Activated B cell treated with CpG ODN at 0.5 μM for 24 hours (primary cell): ENCODE results near the gene NAT14. TPM values are rescaled to one million over a fixed set of nuclear protein-coding genes. Genes with fewer than 3 reads are reported as not detected.

Experiments used
- ATAC-seq: fragments of 200-7000 bp; cut with Tn5 transposase; one replicate; pipeline ENCODE4 v1.10.0; 2021; ENCODE audit warnings: low read depth, mild to moderate bottlenecking, moderate library complexity
- CTCF ChIA-PET: fragments of 350-600 bp; sonication (Branson Sonifier 250); formaldehyde crosslinking; loops from one replicate; lab custom pipeline; 2021; ENCODE audit warnings: antibody characterized with exemption; lab: Charles Lee
- POLR2A ChIA-PET: fragments of 350-600 bp; sonication (Branson Sonifier 250); formaldehyde crosslinking; loops from one replicate; lab custom pipeline; 2021; ENCODE audit warnings: antibody characterized with exemption; lab: Charles Lee
- DNase-seq: peaks from one replicate; pipeline ENCODE4 v3.0.0; 2022
- H3K27ac Mint-ChIP-seq: one replicate; pipeline ENCODE4 v1.8.0; 2020; ENCODE audit warnings: mixed read lengths
- H3K27me3 Mint-ChIP-seq: one replicate; pipeline ENCODE4 v1.8.0; 2021; ENCODE audit warnings: mixed read lengths
- H3K36me3 Mint-ChIP-seq: one replicate; pipeline ENCODE4 v1.8.0; 2021; ENCODE audit warnings: low read depth, mixed read lengths
- H3K4me1 Mint-ChIP-seq: one replicate; pipeline ENCODE4 v1.8.0; 2021; ENCODE audit warnings: mixed read lengths
- H3K4me3 Mint-ChIP-seq: one replicate; pipeline ENCODE4 v1.8.0; 2020; ENCODE audit warnings: mild to moderate bottlenecking, mixed read lengths
- H3K9me3 Mint-ChIP-seq: one replicate; pipeline ENCODE4 v1.8.0; 2020; ENCODE audit warnings: mixed read lengths
- intact Hi-C: fragments of 100-400 bp; cut with micrococcal nuclease; formaldehyde crosslinking; loops from one replicate; pipeline ENCODE4 v1.15.1; 2024
- total RNA-seq: library from RNA; stranded (reverse); gene quantifications from 2 replicates; pipeline ENCODE4 v1.2.3, GENCODE V29; 2022
- TF ChIP-seq, protein P1 (sequence below): fragments of 200-600 bp; IDR thresholded peaks from one replicate; pipeline ENCODE4 v1.8.0; 2022; ENCODE audit warnings: antibody characterized with exemption, mild to moderate bottlenecking

NAT14 gene
- total RNA-seq, 1 donor from 2014 or later, result 13.8 TPM

- no peak for DNase-seq
- Mint-ChIP-seq H3K36me3 (peaks cover 12% of the 10 kb centered on the region), H3K4me3 (peak overlapping the region; percentile 46), H3K27ac (no peak overlapping the region), H3K9me3 (no peaks in the 10 kb centered on the region), H3K27me3 (no peaks in the 10 kb centered on the region), H3K4me1 (peaks cover 33% of the 10 kb centered on the region)
- TF ChIP-seq, protein P1, sequence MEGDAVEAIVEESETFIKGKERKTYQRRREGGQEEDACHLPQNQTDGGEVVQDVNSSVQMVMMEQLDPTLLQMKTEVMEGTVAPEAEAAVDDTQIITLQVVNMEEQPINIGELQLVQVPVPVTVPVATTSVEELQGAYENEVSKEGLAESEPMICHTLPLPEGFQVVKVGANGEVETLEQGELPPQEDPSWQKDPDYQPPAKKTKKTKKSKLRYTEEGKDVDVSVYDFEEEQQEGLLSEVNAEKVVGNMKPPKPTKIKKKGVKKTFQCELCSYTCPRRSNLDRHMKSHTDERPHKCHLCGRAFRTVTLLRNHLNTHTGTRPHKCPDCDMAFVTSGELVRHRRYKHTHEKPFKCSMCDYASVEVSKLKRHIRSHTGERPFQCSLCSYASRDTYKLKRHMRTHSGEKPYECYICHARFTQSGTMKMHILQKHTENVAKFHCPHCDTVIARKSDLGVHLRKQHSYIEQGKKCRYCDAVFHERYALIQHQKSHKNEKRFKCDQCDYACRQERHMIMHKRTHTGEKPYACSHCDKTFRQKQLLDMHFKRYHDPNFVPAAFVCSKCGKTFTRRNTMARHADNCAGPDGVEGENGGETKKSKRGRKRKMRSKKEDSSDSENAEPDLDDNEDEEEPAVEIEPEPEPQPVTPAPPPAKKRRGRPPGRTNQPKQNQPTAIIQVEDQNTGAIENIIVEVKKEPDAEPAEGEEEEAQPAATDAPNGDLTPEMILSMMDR, result no peak
- POLR2A ChIA-PET, result interaction anchor here (2.9 kb wide), 1 partner anchor 224 kb away, joined by 20 read pairs; no protein-coding TSS in a partner anchor
- CTCF ChIA-PET, result interaction anchor here (1.1 to 4.3 kb wide), 2 partner anchors 26 to 193 kb away, joined by 3 to 29 read pairs; no protein-coding TSS in a partner anchor
- no peak for ATAC-seq
- intact Hi-C loops, result no loop called here
These were observed 6.6 kb upstream of the NAT14 start for GRCh38 chr19:55478364-55478763.

DNA sequence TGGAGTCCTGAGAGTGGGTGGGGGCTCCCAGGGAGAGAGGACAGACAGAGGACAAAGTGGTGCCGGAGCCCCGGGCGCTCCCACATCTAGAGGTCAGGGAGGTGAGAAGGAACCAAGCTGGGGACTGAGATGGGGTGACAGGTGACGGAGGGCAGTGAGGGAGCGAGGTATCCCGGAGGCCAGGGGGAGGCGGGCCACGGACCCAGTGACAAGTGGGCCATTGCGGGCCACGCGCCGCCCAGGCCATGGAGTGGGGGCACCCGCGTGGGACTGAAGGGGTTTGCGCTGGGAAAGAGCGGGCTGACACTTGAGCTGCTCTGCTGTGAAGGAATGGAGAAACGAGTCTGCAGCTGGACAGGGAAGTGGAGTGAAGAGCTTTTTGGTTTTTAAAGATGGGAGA, 5.9 kb upstream of the NAT14 start:
- ChIA-PET CTCF (interaction anchor here (0.7 to 4.3 kb wide), 3 partner anchors 11 to 193 kb away, joined by 3 to 29 read pairs (median 3); no protein-coding TSS in a partner anchor), POLR2A (no interaction called here)

GRCh38 chr19:55479451-55480230, 5.3 kb upstream of the NAT14 start:
- intact Hi-C loops, result no loop called here
- CTCF ChIA-PET, result interaction anchor here (0.7 to 4.3 kb wide), 4 partner anchors 12 to 192 kb away, joined by 3 to 29 read pairs (median 3); no protein-coding TSS in a partner anchor
- no peak for ATAC-seq
- Mint-ChIP-seq H3K4me1 (peaks cover 38% of the 10 kb centered on the region), H3K4me3 (no peak overlapping the region), H3K27me3 (no peaks in the 10 kb centered on the region), H3K27ac (no peak overlapping the region), H3K36me3 (peaks cover 12% of the 10 kb centered on the region), H3K9me3 (no peaks in the 10 kb centered on the region)
- TF ChIP-seq, protein P1, result no peak
- POLR2A ChIA-PET, result no interaction called here
- no peak for DNase-seq

More for the DNA sequence above, 5.9 kb upstream of the NAT14 start:
- peaks cover 33% of the 10 kb centered on the region for H3K4me1 Mint-ChIP-seq
- no peaks in the 10 kb centered on the region for H3K9me3 Mint-ChIP-seq
- no peak overlapping the region for H3K4me3 Mint-ChIP-seq
- no peak overlapping the region for H3K27ac Mint-ChIP-seq
- ATAC-seq (no peak), DNase-seq (no peak)
- H3K36me3 Mint-ChIP-seq, result peaks cover 12% of the 10 kb centered on the region
- intact Hi-C loops, result no loop called here
- TF ChIP-seq, protein P1, result no peak
- H3K27me3 Mint-ChIP-seq, result no peaks in the 10 kb centered on the region

- no peak for ATAC-seq
These were observed 3.7 kb upstream of the NAT14 start for GRCh38 chr19:55481148-55481793.

More at GRCh38 chr19:55481148-55481793, 3.7 kb upstream of the NAT14 start:
- H3K4me3 Mint-ChIP-seq, result no peak overlapping the region
- ChIA-PET CTCF (no interaction called here), POLR2A (no interaction called here)
- DNase-seq, result no peak
- H3K4me1 Mint-ChIP-seq, result peaks cover 37% of the 10 kb centered on the region
- intact Hi-C loops, result no loop called here
- no peaks in the 10 kb centered on the region for H3K9me3 Mint-ChIP-seq
- H3K27ac Mint-ChIP-seq, result no peak overlapping the region
- no peaks in the 10 kb centered on the region for H3K27me3 Mint-ChIP-seq
- TF ChIP-seq, protein P1, result no peak
- peaks cover 10% of the 10 kb centered on the region for H3K36me3 Mint-ChIP-seq
